HCT116 (cell line): ENCODE data around the gene AMDHD2. TPM values are rescaled to one million over a fixed set of nuclear protein-coding genes. Genes with fewer than 3 reads are reported as not detected.

Source experiments
- ATAC-seq: fragments of 200-7000 bp; cut with Tn5 transposase; 2 replicates; pipeline ENCODE4 v1.9.1; 2020; ENCODE audit warnings: mild to moderate bottlenecking, moderate library complexity
- BruUV-seq: library from RNA; stranded (reverse); fragments of 400-500 nt; replicated peaks from 2 replicates; lab custom pipeline; 2021; lab: Mats Ljungman, UMichigan
- CTCF ChIA-PET: fragments of 300-600 bp; sonication (Branson Sonifier 250); formaldehyde crosslinking; loops from one replicate; lab custom pipeline; 2021; ENCODE audit warnings: antibody characterized with exemption; lab: Charles Lee
- POLR2A ChIA-PET: fragments of 300-600, 350-600 bp; sonication (Branson Sonifier 250); formaldehyde crosslinking; loops from one replicate; lab custom pipeline; 2021; ENCODE audit warnings: antibody characterized with exemption; lab: Charles Lee
- RAD21 ChIA-PET, 2 experiments: fragments of 300-600 bp; sonication (Branson Sonifier 250); formaldehyde crosslinking; loops; one replicate each; lab custom pipeline; 2023; ENCODE audit warnings: low total read pairs in 2 of 2; ENCODE audit not compliant: uncharacterized antibody in 2 of 2, unreplicated experiment in 2 of 2, low non-redundant PET in 1 of 2; lab: Charles Lee
- DNase-seq: peaks from one replicate; pipeline ENCODE4 v3.0.0-alpha.2; 2010; ENCODE audit warnings: low read depth, low spot score
- H2AFZ ChIP-seq: fragments of 200-600 bp; shearing (Covaris generic), sonication (generic); 2 replicates; pipeline ENCODE4 v1.6.1; 2017; ENCODE audit warnings: low read depth, mixed run types, mixed read lengths, antibody characterized with exemption, low read length; ENCODE audit not compliant: poor library complexity, severe bottlenecking
- H3K27ac ChIP-seq: 2 replicates; pipeline ENCODE4 v1.5.1; 2012; ENCODE audit warnings: low read depth, low read length
- H3K27me3 ChIP-seq: fragments of 200-600 bp; sonication (generic); 2 replicates; pipeline ENCODE4 v1.6.1; 2016; ENCODE audit warnings: mixed run types, low read length, mixed read lengths; ENCODE audit not compliant: insufficient read depth
- H3K36me3 ChIP-seq, 2 experiments: fragments of 200-500 bp in 1 of 2; fragments of 200-600 bp in 1 of 2; sonication (Bioruptor generic) in 1 of 2; sonication (generic) in 1 of 2; 2 replicates each; pipeline versions ENCODE4 v1.5.1 to v1.6.1; 2014 to 2016; ENCODE audit warnings: low read length in 2 of 2, inconsistent platforms in 1 of 2, mixed read lengths in 1 of 2, mixed run types in 1 of 2; ENCODE audit not compliant: insufficient read depth in 2 of 2, control insufficient read depth in 1 of 2
- H3K4me1 ChIP-seq, 2 experiments: fragments of 200-600 bp in 1 of 2; sonication (generic) in 1 of 2; 2 replicates each; pipeline versions ENCODE4 v1.5.1 to v1.6.1; 2012 to 2017; ENCODE audit warnings: low read length in 2 of 2, inconsistent platforms in 1 of 2, mild to moderate bottlenecking in 1 of 2, mixed read lengths in 1 of 2, mixed run types in 1 of 2, moderate library complexity in 1 of 2; ENCODE audit not compliant: insufficient read depth in 2 of 2, control insufficient read depth in 1 of 2
- H3K4me2 ChIP-seq: fragments of 200-600 bp; sonication (generic); 2 replicates; pipeline ENCODE4 v1.6.1; 2017; ENCODE audit warnings: mixed run types, low read length, mixed read lengths
- H3K4me3 ChIP-seq, 2 experiments: fragments of 200-600 bp in 1 of 2; sonication (generic) in 1 of 2; replicated peaks in 1 of 2; 2 replicates each; pipeline ENCODE4 v1.5.1; 2011 to 2016; ENCODE audit warnings: low read length in 2 of 2, control low read depth in 1 of 2, low read depth in 1 of 2, mild to moderate bottlenecking in 1 of 2, mixed read lengths in 1 of 2, mixed run types in 1 of 2
- H3K79me2 ChIP-seq: fragments of 200-600 bp; sonication (generic); 2 replicates; pipeline ENCODE4 v1.6.1; 2017; ENCODE audit warnings: mild to moderate bottlenecking, mixed run types, low read length, moderate library complexity, mixed read lengths; ENCODE audit not compliant: insufficient read depth
- H3K9ac ChIP-seq: fragments of 200-600 bp; sonication (generic); 2 replicates; pipeline ENCODE4 v1.6.1; 2016; ENCODE audit warnings: low read length, mixed read lengths
- H3K9me2 ChIP-seq: fragments of 200-600 bp; sonication (generic), shearing (Covaris generic); 2 replicates; pipeline ENCODE4 v1.6.1; 2017; ENCODE audit warnings: mixed run types, mild to moderate bottlenecking, moderate library complexity; ENCODE audit not compliant: insufficient read depth
- H3K9me3 ChIP-seq, 2 experiments: fragments of 200-500 bp in 1 of 2; fragments of 200-600 bp in 1 of 2; sonication (Bioruptor generic) in 1 of 2; sonication (generic) in 1 of 2; 2 replicates each; pipeline ENCODE4 v1.6.1; 2014 to 2017; ENCODE audit warnings: low read length in 2 of 2, mixed read lengths in 2 of 2, inconsistent platforms in 1 of 2, low read depth in 1 of 2, mild to moderate bottlenecking in 1 of 2, mixed run types in 1 of 2, moderate library complexity in 1 of 2; ENCODE audit not compliant: control insufficient read depth in 1 of 2, insufficient read depth in 1 of 2
- H4K20me1 ChIP-seq: fragments of 200-600 bp; sonication (generic), shearing (Covaris generic); 2 replicates; pipeline ENCODE4 v1.6.1; 2017; ENCODE audit warnings: mixed run types, mild to moderate bottlenecking, moderate library complexity; ENCODE audit not compliant: insufficient read depth
- CEBPB ChIP-seq: IDR thresholded peaks from 2 replicates; pipeline ENCODE4 v1.6.1; 2012; ENCODE audit warnings: low read depth
- ELF1 ChIP-seq: IDR thresholded peaks from 2 replicates; pipeline ENCODE4 v1.6.1; 2012; ENCODE audit warnings: low read depth, borderline replicate concordance
- EZH2 ChIP-seq: fragments of 200-600 bp; sonication (generic); IDR thresholded peaks from 2 replicates; pipeline ENCODE4 v1.6.1; 2017; ENCODE audit warnings: antibody characterized with exemption, mixed run types
- EZH2phosphoT487 ChIP-seq: fragments of 200-600 bp; IDR thresholded peaks from 2 replicates; pipeline ENCODE4 v1.6.1; 2018; ENCODE audit warnings: antibody characterized with exemption, borderline replicate concordance
- JUND ChIP-seq: IDR thresholded peaks from 2 replicates; pipeline ENCODE4 v1.6.1; 2012
- POLR2A ChIP-seq: IDR thresholded peaks from 2 replicates; pipeline ENCODE4 v1.7.0; 2011; ENCODE audit warnings: borderline replicate concordance; ENCODE audit not compliant: insufficient read depth, insufficient read length; ENCODE audit errors: extremely low read depth
- SIN3A ChIP-seq: IDR thresholded peaks from 2 replicates; pipeline ENCODE4 v1.6.1; 2012; ENCODE audit warnings: low read depth
- SRF ChIP-seq: IDR thresholded peaks from 2 replicates; pipeline ENCODE4 v1.6.1; 2012; ENCODE audit warnings: low read depth
- YY1 ChIP-seq: IDR thresholded peaks from 2 replicates; pipeline ENCODE4 v1.6.1; 2011; ENCODE audit warnings: low read length, low read depth, moderate library complexity, mild to moderate bottlenecking; ENCODE audit not compliant: insufficient replicate concordance; ENCODE audit errors: extremely low read depth
- intact Hi-C: fragments of 100-400 bp; cut with micrococcal nuclease; formaldehyde crosslinking; loops from 2 replicates; pipeline ENCODE4 v1.10.0; 2022
- total RNA-seq: library from RNA; stranded (reverse); gene quantifications from one replicate; pipeline ENCODE4 v1.2.1, GENCODE V29; 2021; ENCODE audit not compliant: unreplicated experiment
- TF ChIP-seq, protein P1 (sequence below): IDR thresholded peaks from 2 replicates; pipeline ENCODE4 v1.6.1; 2012
- TF ChIP-seq, protein P2 (sequence below): IDR thresholded peaks from 2 replicates; pipeline ENCODE4 v1.6.1; 2012; ENCODE audit warnings: low read depth

Gene AMDHD2
- total RNA-seq, 1 experiment from 2014 or later: 42.9 TPM

DNA sequence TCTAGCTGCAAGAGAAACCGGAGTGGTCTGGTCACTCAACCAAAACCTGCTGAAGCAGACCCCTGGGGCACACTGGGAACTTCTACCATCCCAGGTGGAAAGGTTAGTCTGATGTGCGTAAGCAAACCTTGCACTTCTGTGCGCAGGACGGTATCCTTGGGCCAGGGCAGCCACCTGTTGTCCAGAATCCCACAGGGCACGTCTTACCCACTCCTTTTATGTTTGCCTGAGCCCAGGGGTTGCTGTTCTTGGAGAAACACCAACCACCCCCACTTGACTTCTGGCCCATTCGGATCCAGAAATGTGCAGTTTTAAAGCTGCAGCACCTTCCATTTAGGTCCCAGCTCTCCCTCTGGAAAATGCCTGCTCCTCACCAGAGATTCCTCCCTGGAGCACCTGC is 26.6 kb upstream of the AMDHD2 start:
- peaks cover 17% of the 10 kb centered on the region; the same call in 1 of the 2 replicates for H3K79me2 ChIP-seq

More for the DNA sequence above, 26.6 kb upstream of the AMDHD2 start:
- H3K27me3 ChIP-seq: no peaks in the 10 kb centered on the region
- no peak overlapping the region for H3K9ac ChIP-seq
- H3K9me3 ChIP-seq: no peaks in the 10 kb centered on the region
- no peaks in the 10 kb centered on the region for H4K20me1 ChIP-seq
- CTCF ChIA-PET: no interaction called here
- H3K27ac ChIP-seq: no peak overlapping the region
- intact Hi-C loops: no loop called here
- DNase-seq (no peak), ATAC-seq (no peak)
- TF ChIP-seq ELF1: no peak
- TF ChIP-seq POLR2A: no peak
- no peak for TF ChIP-seq CEBPB
- TF ChIP-seq SIN3A: no peak
- no peak for TF ChIP-seq EZH2phosphoT487
- TF ChIP-seq, protein P1, sequence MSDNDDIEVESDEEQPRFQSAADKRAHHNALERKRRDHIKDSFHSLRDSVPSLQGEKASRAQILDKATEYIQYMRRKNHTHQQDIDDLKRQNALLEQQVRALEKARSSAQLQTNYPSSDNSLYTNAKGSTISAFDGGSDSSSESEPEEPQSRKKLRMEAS: no peak
- no peak for TF ChIP-seq JUND
- TF ChIP-seq EZH2: no peak
- TF ChIP-seq, protein P2, sequence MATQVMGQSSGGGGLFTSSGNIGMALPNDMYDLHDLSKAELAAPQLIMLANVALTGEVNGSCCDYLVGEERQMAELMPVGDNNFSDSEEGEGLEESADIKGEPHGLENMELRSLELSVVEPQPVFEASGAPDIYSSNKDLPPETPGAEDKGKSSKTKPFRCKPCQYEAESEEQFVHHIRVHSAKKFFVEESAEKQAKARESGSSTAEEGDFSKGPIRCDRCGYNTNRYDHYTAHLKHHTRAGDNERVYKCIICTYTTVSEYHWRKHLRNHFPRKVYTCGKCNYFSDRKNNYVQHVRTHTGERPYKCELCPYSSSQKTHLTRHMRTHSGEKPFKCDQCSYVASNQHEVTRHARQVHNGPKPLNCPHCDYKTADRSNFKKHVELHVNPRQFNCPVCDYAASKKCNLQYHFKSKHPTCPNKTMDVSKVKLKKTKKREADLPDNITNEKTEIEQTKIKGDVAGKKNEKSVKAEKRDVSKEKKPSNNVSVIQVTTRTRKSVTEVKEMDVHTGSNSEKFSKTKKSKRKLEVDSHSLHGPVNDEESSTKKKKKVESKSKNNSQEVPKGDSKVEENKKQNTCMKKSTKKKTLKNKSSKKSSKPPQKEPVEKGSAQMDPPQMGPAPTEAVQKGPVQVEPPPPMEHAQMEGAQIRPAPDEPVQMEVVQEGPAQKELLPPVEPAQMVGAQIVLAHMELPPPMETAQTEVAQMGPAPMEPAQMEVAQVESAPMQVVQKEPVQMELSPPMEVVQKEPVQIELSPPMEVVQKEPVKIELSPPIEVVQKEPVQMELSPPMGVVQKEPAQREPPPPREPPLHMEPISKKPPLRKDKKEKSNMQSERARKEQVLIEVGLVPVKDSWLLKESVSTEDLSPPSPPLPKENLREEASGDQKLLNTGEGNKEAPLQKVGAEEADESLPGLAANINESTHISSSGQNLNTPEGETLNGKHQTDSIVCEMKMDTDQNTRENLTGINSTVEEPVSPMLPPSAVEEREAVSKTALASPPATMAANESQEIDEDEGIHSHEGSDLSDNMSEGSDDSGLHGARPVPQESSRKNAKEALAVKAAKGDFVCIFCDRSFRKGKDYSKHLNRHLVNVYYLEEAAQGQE: no peak
- no peak for TF ChIP-seq YY1
- no peak for TF ChIP-seq SRF
- no peak overlapping the region for H3K4me2 ChIP-seq
- H3K9me2 ChIP-seq: no peaks in the 10 kb centered on the region
- no peaks in the 10 kb centered on the region; a peak in 1 of 4 replicates for H3K36me3 ChIP-seq
- no peaks in the 10 kb centered on the region for H3K4me1 ChIP-seq
- POLR2A ChIA-PET: no interaction called here
- H2AFZ ChIP-seq: no peak overlapping the region
- BruUV-seq: no TSS peak
- H3K4me3 ChIP-seq: no peak overlapping the region
- RAD21 ChIA-PET: no interaction called here
